OCI-LY1 (cell line): ENCODE measurements around the gene VTI1A.
A peak's percentile ranks its signal among the peaks of the same experiment; 100 is the strongest.

Source experiments
- H2AFZ ChIP-seq: fragments of 200-600 bp; sonication (generic), shearing (Covaris generic); 2 replicates; pipeline ENCODE4 v1.6.0; 2014; ENCODE audit warnings: antibody characterized with exemption, mild to moderate bottlenecking, low read length
- H3F3A ChIP-seq: fragments of 200-600 bp; sonication (generic), shearing (Covaris generic); 2 replicates; pipeline ENCODE4 v1.6.0; 2014; ENCODE audit warnings: mild to moderate bottlenecking, antibody characterized with exemption, low read length, moderate library complexity; ENCODE audit not compliant: insufficient read depth
- H3K27ac ChIP-seq: fragments of 200-600 bp; sonication (generic); 2 replicates; pipeline ENCODE4 v1.5.1; 2014; ENCODE audit warnings: low read length, mixed run types, mild to moderate bottlenecking, low read depth; ENCODE audit not compliant: poor library complexity, severe bottlenecking
- H3K27me3 ChIP-seq: fragments of 200-600 bp; sonication (generic); 2 replicates; pipeline ENCODE4 v1.6.0; 2014; ENCODE audit warnings: antibody characterized with exemption, mild to moderate bottlenecking, low read length, moderate library complexity; ENCODE audit not compliant: insufficient read depth
- H3K36me3 ChIP-seq: fragments of 200-600 bp; sonication (generic); 2 replicates; pipeline ENCODE4 v1.6.1; 2014; ENCODE audit warnings: mild to moderate bottlenecking, antibody characterized with exemption, low read length, moderate library complexity, mixed read lengths; ENCODE audit not compliant: insufficient read depth
- H3K4me1 ChIP-seq: fragments of 200-600 bp; sonication (generic); 2 replicates; pipeline ENCODE4 v1.5.1; 2014; ENCODE audit warnings: mild to moderate bottlenecking, low read length, moderate library complexity; ENCODE audit not compliant: insufficient read depth, severe bottlenecking
- H3K4me2 ChIP-seq: fragments of 200-600 bp; sonication (generic), shearing (Covaris generic); 2 replicates; pipeline ENCODE4 v1.6.1; 2014; ENCODE audit warnings: low read length
- H3K4me3 ChIP-seq: fragments of 200-600 bp; sonication (generic); 2 replicates; pipeline ENCODE4 v1.5.1; 2014; ENCODE audit warnings: low read length, low read depth, mild to moderate bottlenecking, mixed read lengths; ENCODE audit not compliant: poor library complexity, severe bottlenecking
- H3K79me2 ChIP-seq: fragments of 200-600 bp; shearing (Covaris generic); 2 replicates; pipeline ENCODE4 v1.6.1; 2016; ENCODE audit warnings: mixed run types, low read length, mixed read lengths; ENCODE audit not compliant: insufficient read depth
- H3K9ac ChIP-seq: fragments of 200-600 bp; sonication (generic), shearing (Covaris generic); 2 replicates; pipeline ENCODE4 v1.6.1; 2014; ENCODE audit warnings: mild to moderate bottlenecking, low read length, mixed read lengths
- H3K9me2 ChIP-seq: fragments of 200-600 bp; sonication (generic), shearing (Covaris generic); 2 replicates; pipeline ENCODE4 v1.6.1; 2014; ENCODE audit warnings: low read depth, mild to moderate bottlenecking, low read length, mixed read lengths
- H3K9me3 ChIP-seq: fragments of 200-600 bp; shearing (Covaris generic); 2 replicates; pipeline ENCODE4 v1.6.1; 2014; ENCODE audit warnings: low read length, mixed read lengths
- H4K20me1 ChIP-seq: fragments of 200-600 bp; sonication (generic), shearing (Covaris generic); 2 replicates; pipeline ENCODE4 v1.6.0; 2016; ENCODE audit warnings: mild to moderate bottlenecking, low read length; ENCODE audit not compliant: insufficient read depth
- EZH2 ChIP-seq: fragments of 200-600 bp; sonication (generic), shearing (Covaris generic); IDR thresholded peaks from 2 replicates; pipeline ENCODE4 v1.8.0; 2017; ENCODE audit warnings: borderline replicate concordance, mixed run types, mild to moderate bottlenecking, antibody characterized with exemption, low read length, moderate library complexity, mixed read lengths
- TF ChIP-seq, protein P1 (sequence below): fragments of 200-600 bp; sonication (generic), shearing (Covaris generic); IDR thresholded peaks from 2 replicates; pipeline ENCODE4 v1.5.1; 2017; ENCODE audit warnings: mild to moderate bottlenecking, antibody characterized with exemption, low read length, moderate library complexity, mixed read lengths

The VTI1A gene

DNA sequence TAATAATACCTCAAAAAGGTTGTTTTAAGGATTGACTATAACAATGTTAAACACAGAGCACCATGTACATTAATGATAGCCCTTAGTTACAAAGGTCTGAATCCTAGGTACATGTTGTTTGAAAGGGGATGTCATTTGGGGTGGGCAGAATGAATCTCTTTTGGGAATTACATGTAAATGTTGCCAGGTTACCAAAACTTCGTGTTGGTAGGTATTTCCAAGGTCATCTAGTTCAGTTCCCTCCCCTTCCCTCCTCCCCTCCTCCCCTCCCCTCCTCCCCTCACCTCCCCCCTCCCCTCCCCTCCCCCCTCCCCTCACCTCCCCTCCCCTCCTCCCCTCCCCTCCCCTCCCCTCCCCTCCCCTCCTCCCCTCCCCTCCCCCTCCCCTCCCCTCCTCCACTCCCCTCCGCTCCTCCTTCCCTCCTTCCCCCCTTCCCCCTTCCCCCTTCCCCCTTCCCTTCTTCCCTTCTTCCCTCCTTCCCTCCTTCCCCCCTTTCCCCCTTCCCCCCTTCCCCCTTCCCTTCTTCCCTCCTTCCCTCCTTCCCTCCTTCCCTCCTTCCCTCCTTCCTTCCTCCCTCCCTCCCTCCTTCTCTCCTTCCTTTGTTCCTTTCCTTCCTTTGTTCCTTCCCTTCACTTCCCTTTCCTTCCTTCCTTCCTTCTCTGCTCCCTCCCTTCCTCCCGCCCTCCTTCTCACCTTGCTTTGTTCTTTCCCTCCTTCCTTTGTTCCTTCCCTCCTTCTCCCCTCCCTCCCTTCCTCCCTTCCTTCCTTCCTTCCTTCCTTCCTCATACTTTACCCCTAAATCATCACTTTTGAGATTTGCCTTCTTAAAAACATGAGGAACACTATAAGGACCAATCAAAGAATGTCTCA lies 8.1 kb downstream of the VTI1A start:
- Histone ChIP-seq H3K79me2 (peaks cover 5% of the 10 kb centered on the region; the same call in 1 of the 2 replicates), H3K36me3 (no peaks in the 10 kb centered on the region), H3F3A (no peaks in the 10 kb centered on the region), H3K27ac (no peak overlapping the region), H4K20me1 (no peaks in the 10 kb centered on the region), H3K4me1 (no peaks in the 10 kb centered on the region), H3K9me3 (no peaks in the 10 kb centered on the region), H3K9me2 (no peaks in the 10 kb centered on the region), H3K9ac (no peak overlapping the region), H3K4me3 (no peak overlapping the region), H3K27me3 (no peaks in the 10 kb centered on the region), H3K4me2 (no peak overlapping the region), H2AFZ (no peak overlapping the region)
- TF ChIP-seq EZH2, result no peak
- TF ChIP-seq, protein P1, sequence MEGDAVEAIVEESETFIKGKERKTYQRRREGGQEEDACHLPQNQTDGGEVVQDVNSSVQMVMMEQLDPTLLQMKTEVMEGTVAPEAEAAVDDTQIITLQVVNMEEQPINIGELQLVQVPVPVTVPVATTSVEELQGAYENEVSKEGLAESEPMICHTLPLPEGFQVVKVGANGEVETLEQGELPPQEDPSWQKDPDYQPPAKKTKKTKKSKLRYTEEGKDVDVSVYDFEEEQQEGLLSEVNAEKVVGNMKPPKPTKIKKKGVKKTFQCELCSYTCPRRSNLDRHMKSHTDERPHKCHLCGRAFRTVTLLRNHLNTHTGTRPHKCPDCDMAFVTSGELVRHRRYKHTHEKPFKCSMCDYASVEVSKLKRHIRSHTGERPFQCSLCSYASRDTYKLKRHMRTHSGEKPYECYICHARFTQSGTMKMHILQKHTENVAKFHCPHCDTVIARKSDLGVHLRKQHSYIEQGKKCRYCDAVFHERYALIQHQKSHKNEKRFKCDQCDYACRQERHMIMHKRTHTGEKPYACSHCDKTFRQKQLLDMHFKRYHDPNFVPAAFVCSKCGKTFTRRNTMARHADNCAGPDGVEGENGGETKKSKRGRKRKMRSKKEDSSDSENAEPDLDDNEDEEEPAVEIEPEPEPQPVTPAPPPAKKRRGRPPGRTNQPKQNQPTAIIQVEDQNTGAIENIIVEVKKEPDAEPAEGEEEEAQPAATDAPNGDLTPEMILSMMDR, result no peak

DNA sequence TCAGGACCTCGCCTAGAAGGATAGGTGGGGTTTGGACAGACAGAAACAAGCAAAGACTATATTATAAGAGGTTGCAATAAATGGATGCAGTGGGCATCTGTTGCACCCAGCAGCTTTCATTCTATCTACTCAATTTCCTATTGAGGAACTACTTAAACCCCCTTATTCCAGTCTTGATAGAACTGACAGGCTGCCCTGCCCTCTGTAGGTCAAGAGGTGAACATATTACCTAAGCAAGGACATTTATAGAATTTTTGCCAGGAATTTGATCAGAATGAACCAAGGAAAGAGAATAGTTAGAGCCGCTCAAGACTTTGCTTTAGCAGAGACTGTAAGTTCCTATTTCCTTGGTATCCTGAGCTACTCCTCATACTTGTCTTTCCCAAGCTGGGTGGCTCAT lies 9.5 kb downstream of the VTI1A start:
- Histone ChIP-seq H3K9me2 (no peaks in the 10 kb centered on the region), H4K20me1 (no peaks in the 10 kb centered on the region), H3K27ac (no peak overlapping the region), H3K4me3 (no peak overlapping the region), H3K4me1 (no peaks in the 10 kb centered on the region), H3F3A (no peaks in the 10 kb centered on the region), H2AFZ (no peak overlapping the region), H3K4me2 (no peak overlapping the region), H3K9me3 (no peaks in the 10 kb centered on the region), H3K79me2 (peaks cover 3% of the 10 kb centered on the region; the same call in 1 of the 2 replicates), H3K36me3 (peaks cover 7% of the 10 kb centered on the region; the same call in 1 of the 2 replicates), H3K9ac (no peak overlapping the region), H3K27me3 (no peaks in the 10 kb centered on the region)
- TF ChIP-seq, protein P1, result peak; percentile 45
- TF ChIP-seq EZH2, result no peak

DNA sequence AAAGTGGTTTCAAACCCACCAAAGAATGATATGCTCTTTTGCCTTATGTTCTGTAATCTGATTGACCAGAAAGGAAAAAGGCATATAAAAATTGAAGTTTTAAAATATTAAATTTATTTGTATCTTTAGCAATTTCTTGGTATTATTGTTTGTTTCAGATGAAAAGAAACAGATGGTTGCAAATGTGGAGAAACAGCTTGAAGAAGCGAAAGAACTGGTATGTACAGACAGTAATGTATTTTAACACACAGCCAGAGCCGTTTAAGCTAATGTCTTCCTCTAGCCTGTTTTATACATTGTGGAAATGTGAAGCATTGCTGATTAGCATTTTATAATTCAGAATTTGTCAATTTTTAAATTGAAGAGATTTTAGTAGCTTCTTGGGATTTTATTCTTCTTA lies 13.4 kb downstream of the VTI1A start:
- Histone ChIP-seq H3F3A (no peaks in the 10 kb centered on the region), H3K36me3 (peaks cover 28% of the 10 kb centered on the region), H3K4me2 (no peak overlapping the region), H2AFZ (no peak overlapping the region), H4K20me1 (no peaks in the 10 kb centered on the region), H3K27me3 (no peaks in the 10 kb centered on the region), H3K9me3 (no peaks in the 10 kb centered on the region), H3K9ac (no peak overlapping the region), H3K4me1 (no peaks in the 10 kb centered on the region), H3K4me3 (no peak overlapping the region), H3K27ac (no peak overlapping the region), H3K79me2 (peaks cover 3% of the 10 kb centered on the region; the same call in 1 of the 2 replicates), H3K9me2 (no peaks in the 10 kb centered on the region)
- TF ChIP-seq EZH2, result no peak
- TF ChIP-seq, protein P1, result no peak
